ENCODE results near the gene NCAM1. TPM values are rescaled to one million over a fixed set of nuclear protein-coding genes. Genes with fewer than 3 reads are reported as not detected.

Gene NCAM1
- total RNA-seq, 2 donors from 2014 or later: 42.0 to 69.2 TPM

DNA sequence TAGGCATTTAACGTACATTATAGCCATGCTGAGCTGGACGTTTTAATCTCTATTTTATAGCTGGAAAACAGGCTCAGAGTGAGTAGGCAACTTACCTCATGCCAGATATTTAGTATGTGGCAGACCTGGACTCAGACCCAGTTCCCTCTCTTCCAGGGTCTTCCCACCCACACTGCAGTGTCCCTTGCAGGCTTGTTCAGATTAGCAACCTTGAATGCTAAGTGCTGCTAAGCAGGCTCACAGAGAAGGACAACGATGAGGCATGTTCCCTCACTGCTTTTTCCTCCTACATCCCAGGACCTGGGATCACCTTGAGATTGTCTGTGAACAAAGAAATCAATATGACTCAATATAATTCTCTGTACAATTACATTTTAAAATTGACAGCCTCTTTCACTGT is 65.6 kb downstream of the NCAM1 start:
- peaks cover 0 to 11% of the 10 kb centered on the region in 2 donors for H3K4me1 ChIP-seq (ENCODE audit: control insufficient read depth in 1 of 2, low read depth in 2 of 2)
- ATAC-seq (ENCODE audit: insufficient number of reproducible peaks, low FRiP score, low read depth): no peak
- TF ChIP-seq, protein P1, sequence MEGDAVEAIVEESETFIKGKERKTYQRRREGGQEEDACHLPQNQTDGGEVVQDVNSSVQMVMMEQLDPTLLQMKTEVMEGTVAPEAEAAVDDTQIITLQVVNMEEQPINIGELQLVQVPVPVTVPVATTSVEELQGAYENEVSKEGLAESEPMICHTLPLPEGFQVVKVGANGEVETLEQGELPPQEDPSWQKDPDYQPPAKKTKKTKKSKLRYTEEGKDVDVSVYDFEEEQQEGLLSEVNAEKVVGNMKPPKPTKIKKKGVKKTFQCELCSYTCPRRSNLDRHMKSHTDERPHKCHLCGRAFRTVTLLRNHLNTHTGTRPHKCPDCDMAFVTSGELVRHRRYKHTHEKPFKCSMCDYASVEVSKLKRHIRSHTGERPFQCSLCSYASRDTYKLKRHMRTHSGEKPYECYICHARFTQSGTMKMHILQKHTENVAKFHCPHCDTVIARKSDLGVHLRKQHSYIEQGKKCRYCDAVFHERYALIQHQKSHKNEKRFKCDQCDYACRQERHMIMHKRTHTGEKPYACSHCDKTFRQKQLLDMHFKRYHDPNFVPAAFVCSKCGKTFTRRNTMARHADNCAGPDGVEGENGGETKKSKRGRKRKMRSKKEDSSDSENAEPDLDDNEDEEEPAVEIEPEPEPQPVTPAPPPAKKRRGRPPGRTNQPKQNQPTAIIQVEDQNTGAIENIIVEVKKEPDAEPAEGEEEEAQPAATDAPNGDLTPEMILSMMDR (IDR thresholded peaks at IDR 0.05): no peak

DNA sequence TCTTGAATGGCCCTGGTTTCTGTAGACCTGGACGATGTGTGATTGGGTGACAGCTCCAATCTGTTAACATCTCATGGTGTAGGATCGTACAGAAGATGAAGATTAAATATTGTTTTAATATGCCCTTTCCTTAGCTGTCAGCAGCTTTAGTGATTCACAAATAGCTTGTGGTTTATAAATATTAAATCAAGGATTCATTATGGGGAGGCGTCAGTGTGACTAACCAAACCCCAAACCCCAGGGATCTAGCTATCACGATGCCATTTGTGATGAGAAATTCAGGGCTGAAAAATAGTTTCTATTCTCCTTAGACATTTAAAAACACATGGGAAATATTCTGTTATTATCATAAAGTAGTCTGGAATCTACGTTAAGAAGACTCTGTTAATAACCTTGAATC is 73.4 kb downstream of the NCAM1 start:
- no peak for DNase-seq (ENCODE audit: low spot score)
- Histone ChIP-seq H3K36me3 (no peaks in the 10 kb centered on the region), H3K27ac (no peak overlapping the region), H3K4me1 (ENCODE audit: control insufficient read depth in 1 of 2, low read depth in 2 of 2) (no peaks in the 10 kb centered on the region), H3K27me3 (replicated peaks; ENCODE audit: insufficient read depth) (no peaks in the 10 kb centered on the region), H3K9me3 (no peaks in the 10 kb centered on the region), H3K4me3 (no peak overlapping the region)
- TF ChIP-seq, protein P1 (IDR thresholded peaks at IDR 0.05): no peak
- ATAC-seq (ENCODE audit: insufficient number of reproducible peaks, low FRiP score, low read depth): no peak

More for the DNA sequence above, 65.6 kb downstream of the NCAM1 start:
- DNase-seq (ENCODE audit: low spot score): no peak
- no peaks in the 10 kb centered on the region for H3K36me3 ChIP-seq
- no peaks in the 10 kb centered on the region for H3K27me3 ChIP-seq (replicated peaks; ENCODE audit: insufficient read depth)
- no peak overlapping the region for H3K4me3 ChIP-seq
- H3K27ac ChIP-seq: no peak overlapping the region
- no peaks in the 10 kb centered on the region for H3K9me3 ChIP-seq

DNA sequence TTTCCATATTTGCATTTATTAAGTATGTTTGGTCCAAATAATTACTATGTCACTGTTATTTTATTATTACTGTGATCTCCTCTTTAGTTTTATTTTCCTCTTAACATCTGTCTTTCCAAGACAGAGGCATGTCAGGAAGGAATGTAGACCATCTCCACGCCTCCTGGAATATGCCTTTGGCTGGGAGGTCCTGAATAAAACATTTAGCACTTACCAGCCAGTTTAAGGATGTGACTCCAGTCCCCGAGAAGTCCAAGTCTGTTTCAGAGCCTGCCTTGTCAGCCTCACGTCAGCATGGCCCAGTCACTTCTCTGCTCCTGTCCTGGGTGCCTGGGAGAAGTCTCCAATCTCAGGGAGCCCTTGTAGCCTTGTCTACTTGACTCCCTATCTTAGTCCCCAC is 74.5 kb downstream of the NCAM1 start:
- H3K4me3 ChIP-seq: no peak overlapping the region
- no peak overlapping the region for H3K27ac ChIP-seq
- no peak for ATAC-seq (ENCODE audit: insufficient number of reproducible peaks, low FRiP score, low read depth)
- H3K9me3 ChIP-seq: no peaks in the 10 kb centered on the region
- TF ChIP-seq, protein P1 (IDR thresholded peaks at IDR 0.05): no peak
- no peaks in the 10 kb centered on the region for H3K27me3 ChIP-seq (replicated peaks; ENCODE audit: insufficient read depth)
- no peak for DNase-seq (ENCODE audit: low spot score)
- no peaks in the 10 kb centered on the region for H3K4me1 ChIP-seq (ENCODE audit: control insufficient read depth in 1 of 2, low read depth in 2 of 2)
- no peaks in the 10 kb centered on the region for H3K36me3 ChIP-seq

DNA sequence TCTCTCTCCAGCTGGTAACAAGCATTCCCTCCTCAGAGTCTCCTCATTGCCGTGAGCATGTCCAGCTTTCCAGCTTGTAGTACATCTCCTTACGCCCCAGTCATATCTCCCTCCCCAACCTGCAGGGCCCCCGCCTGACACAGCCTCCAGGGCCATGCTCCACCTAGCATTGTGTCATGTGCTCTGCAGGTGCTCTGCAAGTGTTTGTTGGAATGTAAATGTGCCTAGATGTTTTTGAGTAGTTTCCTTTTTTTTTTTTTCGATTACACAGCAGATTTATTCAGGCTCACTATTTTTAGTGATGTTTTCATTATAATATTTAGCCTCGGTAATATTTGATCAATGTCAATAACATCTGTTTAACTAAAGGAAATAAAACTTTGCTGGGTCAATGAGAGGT is 82.5 kb downstream of the NCAM1 start:
- DNase-seq (ENCODE audit: low spot score) (no peak), ATAC-seq (ENCODE audit: insufficient number of reproducible peaks, low FRiP score, low read depth) (no peak)

DNA sequence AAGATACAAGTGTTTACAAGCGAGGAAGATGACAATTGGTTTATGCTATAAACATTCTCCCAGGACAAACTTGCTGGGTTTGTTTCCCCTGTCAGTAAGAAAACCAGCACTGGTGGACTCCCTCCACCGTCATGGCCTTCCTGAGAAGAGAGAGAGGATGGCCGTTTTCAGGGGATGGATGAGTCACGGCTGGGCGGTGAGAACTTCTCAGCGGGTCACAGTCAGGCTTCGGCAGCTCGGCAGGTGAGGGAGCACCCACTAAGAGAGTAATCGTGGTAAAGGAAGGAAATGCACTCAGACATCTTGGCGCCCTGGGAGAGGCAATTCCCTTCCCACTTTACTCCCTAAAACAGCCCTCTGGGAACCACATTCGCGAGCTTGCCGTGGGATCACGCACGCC is 83.9 kb downstream of the NCAM1 start:
- Histone ChIP-seq H3K9me3 (no peaks in the 10 kb centered on the region), H3K4me3 (no peak overlapping the region), H3K36me3 (no peaks in the 10 kb centered on the region), H3K27me3 (replicated peaks; ENCODE audit: insufficient read depth) (no peaks in the 10 kb centered on the region), H3K4me1 (ENCODE audit: control insufficient read depth in 1 of 2, low read depth in 2 of 2) (no peaks in the 10 kb centered on the region), H3K27ac (no peak overlapping the region)
- TF ChIP-seq, protein P1 (IDR thresholded peaks at IDR 0.05): no peak
- DNase-seq (ENCODE audit: low spot score) (no peak), ATAC-seq (ENCODE audit: insufficient number of reproducible peaks, low FRiP score, low read depth) (no peak)

More for the DNA sequence above, 82.5 kb downstream of the NCAM1 start:
- no peaks in the 10 kb centered on the region for H3K27me3 ChIP-seq (replicated peaks; ENCODE audit: insufficient read depth)
- H3K4me1 ChIP-seq (ENCODE audit: control insufficient read depth in 1 of 2, low read depth in 2 of 2): no peaks in the 10 kb centered on the region
- no peaks in the 10 kb centered on the region for H3K9me3 ChIP-seq
- no peak overlapping the region for H3K4me3 ChIP-seq
- TF ChIP-seq, protein P1 (IDR thresholded peaks at IDR 0.05): no peak
- H3K36me3 ChIP-seq: no peaks in the 10 kb centered on the region
- no peak overlapping the region for H3K27ac ChIP-seq

All from thoracic aorta (tissue), 2 donors.